HepG2 (cell line): Measurements from ENCODE around the gene RAD23A. TPM values are rescaled to one million over a fixed set of nuclear protein-coding genes. Genes with fewer than 3 reads are reported as not detected.

Experiments used
- AHR ChIP-seq: IDR thresholded peaks from 2 replicates; pipeline ENCODE4 v1.6.1; 2018; ENCODE audit warnings: missing genetic modification reagents, missing compliant biosample characterization
- HOXA3 ChIP-seq: sonication (generic); formaldehyde crosslinking; IDR thresholded peaks from 2 replicates; pipeline ENCODE4 v1.5.0; 2020; ENCODE audit warnings: missing genetic modification reagents
- KLF9 ChIP-seq: IDR thresholded peaks from 2 replicates; pipeline ENCODE4 v1.6.1; 2016; ENCODE audit warnings: low read depth
- KMT2B ChIP-seq: IDR thresholded peaks from 2 replicates; pipeline ENCODE4 v1.6.1; 2016; ENCODE audit warnings: missing genetic modification reagents, missing compliant biosample characterization
- MLLT10 ChIP-seq: sonication (generic); formaldehyde crosslinking; IDR thresholded peaks from 2 replicates; pipeline ENCODE4 v1.4.0; 2020; ENCODE audit warnings: missing genetic modification reagents
- MXD4 ChIP-seq: IDR thresholded peaks from 2 replicates; pipeline ENCODE4 v1.6.1; 2016; ENCODE audit warnings: mild to moderate bottlenecking, missing biosample characterization, missing genetic modification reagents
- RBM39 ChIP-seq: fragments of 200-400 bp; formaldehyde crosslinking; IDR thresholded peaks from one replicate; pipeline ENCODE4 v1.6.1; 2018; ENCODE audit warnings: antibody characterized with exemption, mild to moderate bottlenecking, low read depth, low read length; ENCODE audit not compliant: poor library complexity, severe bottlenecking
- YY1 ChIP-seq: IDR thresholded peaks from 2 replicates; pipeline ENCODE4 v1.6.1; 2011; ENCODE audit warnings: low read length, low read depth, moderate library complexity, mild to moderate bottlenecking; ENCODE audit not compliant: insufficient read depth, insufficient replicate concordance
- ZNF234 ChIP-seq: sonication (generic); formaldehyde crosslinking; conservative IDR thresholded peaks from 2 replicates; pipeline ENCODE4 v1.5.1; 2020; ENCODE audit warnings: mild to moderate bottlenecking, missing genetic modification reagents
- ZNF329 ChIP-seq: sonication (generic); formaldehyde crosslinking; IDR thresholded peaks from 2 replicates; pipeline ENCODE4 v1.9.0; 2021; ENCODE audit warnings: low read depth, mild to moderate bottlenecking, missing genetic modification reagents
- ZNF431 ChIP-seq: sonication (generic); formaldehyde crosslinking; IDR thresholded peaks from 2 replicates; pipeline ENCODE4 v1.9.0; 2022; ENCODE audit warnings: missing genetic modification reagents, low read depth, mild to moderate bottlenecking, borderline replicate concordance
- ZNF556 ChIP-seq: sonication (generic); formaldehyde crosslinking; IDR thresholded peaks from 2 replicates; pipeline ENCODE4 v1.4.0; 2020; ENCODE audit warnings: mild to moderate bottlenecking, missing genetic modification reagents, borderline replicate concordance
- ZNF720 ChIP-seq: sonication (generic); formaldehyde crosslinking; IDR thresholded peaks from 2 replicates; pipeline ENCODE4 v1.4.0; 2020; ENCODE audit warnings: missing genetic modification reagents
- polyA plus RNA-seq, 8 experiments: library from polyadenylated mRNA; depleted of rRNA in 3 of 8; stranded (reverse) in 7 of 8; unstranded in 1 of 8; fragments of >200 nt; fragmentation: Illumina TruSeq in 4 of 8; extraction: Trizol in 4 of 8; gene quantifications; 2 replicates each; pipeline versions ENCODE4 v1.2.1 to v1.2.3, GENCODE V29; 2011 to 2016; ENCODE audit warnings: low read depth in 4 of 8, missing spikeins in 1 of 8, mixed read lengths in 1 of 8; ENCODE audit not compliant: insufficient read depth in 1 of 8
- total RNA-seq, 5 experiments: library from RNA; depleted of rRNA; stranded (reverse); fragments of >200 nt; fragmentation: Illumina TruSeq; extraction: Trizol; gene quantifications; 2 replicates each; pipeline ENCODE4 v1.2.3, GENCODE V29; 2016; ENCODE audit warnings: low read depth in 1 of 5
- TF ChIP-seq, protein P1 (sequence below): IDR thresholded peaks from 2 replicates; pipeline ENCODE4 v1.6.1; 2018; ENCODE audit warnings: missing genetic modification reagents, mild to moderate bottlenecking, missing compliant biosample characterization
- TF ChIP-seq, protein P2 (sequence below): sonication (generic); formaldehyde crosslinking; conservative IDR thresholded peaks from 2 replicates; pipeline ENCODE4 v1.8.0; 2022; ENCODE audit warnings: mild to moderate bottlenecking, moderate library complexity, missing genetic modification reagents
- TF ChIP-seq, protein P3 (sequence below): sonication (generic); formaldehyde crosslinking; IDR thresholded peaks from 2 replicates; pipeline ENCODE4 v1.8.0; 2022; ENCODE audit warnings: mild to moderate bottlenecking, missing genetic modification reagents; ENCODE audit not compliant: insufficient replicate concordance
- TF ChIP-seq, protein P4 (sequence below): sonication (generic); formaldehyde crosslinking; IDR thresholded peaks from 2 replicates; pipeline ENCODE4 v1.8.0; 2022; ENCODE audit warnings: mild to moderate bottlenecking, missing genetic modification reagents, borderline replicate concordance
- TF ChIP-seq, protein P5 (sequence below): sonication (generic); formaldehyde crosslinking; IDR thresholded peaks from 2 replicates; pipeline ENCODE4 v1.5.1; 2020; ENCODE audit warnings: mild to moderate bottlenecking, missing genetic modification reagents, moderate library complexity

Gene RAD23A
- total and polyA plus RNA-seq, 2 of the 13 experiments (the other 11 are each of a cell fraction or from before 2014, with no cell fraction given): 42.5 to 54.2 TPM

DNA sequence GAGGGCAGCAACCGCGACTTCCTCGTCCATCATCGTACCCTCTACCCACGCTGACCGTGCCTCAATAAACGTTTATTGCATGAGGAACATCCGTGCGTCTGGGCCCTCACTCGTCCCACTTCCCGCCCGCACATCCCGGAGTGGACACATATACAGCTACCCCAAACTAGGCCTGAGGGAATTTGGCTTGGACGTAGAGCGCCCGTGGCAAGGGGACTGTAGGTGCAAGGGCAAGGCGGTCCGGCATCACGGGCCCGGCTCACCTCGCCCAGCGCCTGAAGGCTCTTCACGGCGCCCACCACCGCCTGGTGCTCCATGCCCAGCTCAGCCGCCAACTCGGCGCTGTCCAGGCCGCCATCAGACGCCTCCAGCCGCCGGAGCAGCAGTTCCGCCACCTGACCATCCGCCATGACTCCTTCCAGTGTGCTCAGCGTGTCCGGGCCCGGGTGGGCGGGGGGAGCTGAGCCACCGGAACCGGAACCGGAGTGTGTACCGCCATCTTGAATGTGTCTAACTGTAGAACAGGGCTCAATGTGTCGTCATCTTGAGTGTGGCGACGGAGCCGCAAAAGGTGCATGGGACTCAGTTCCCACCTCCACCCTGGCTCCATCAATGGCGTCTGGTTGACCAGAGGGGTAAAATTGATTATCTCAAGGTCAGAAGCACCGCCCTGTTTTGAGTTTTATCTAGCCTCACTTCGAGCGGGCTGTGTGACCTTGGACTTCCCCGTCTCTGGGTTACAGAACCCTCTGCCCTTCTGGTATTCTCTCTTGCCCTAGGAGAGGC is 12.2 kb upstream of the RAD23A start, which contains the start of gene FARSA (continued):
- TF ChIP-seq, protein P1, sequence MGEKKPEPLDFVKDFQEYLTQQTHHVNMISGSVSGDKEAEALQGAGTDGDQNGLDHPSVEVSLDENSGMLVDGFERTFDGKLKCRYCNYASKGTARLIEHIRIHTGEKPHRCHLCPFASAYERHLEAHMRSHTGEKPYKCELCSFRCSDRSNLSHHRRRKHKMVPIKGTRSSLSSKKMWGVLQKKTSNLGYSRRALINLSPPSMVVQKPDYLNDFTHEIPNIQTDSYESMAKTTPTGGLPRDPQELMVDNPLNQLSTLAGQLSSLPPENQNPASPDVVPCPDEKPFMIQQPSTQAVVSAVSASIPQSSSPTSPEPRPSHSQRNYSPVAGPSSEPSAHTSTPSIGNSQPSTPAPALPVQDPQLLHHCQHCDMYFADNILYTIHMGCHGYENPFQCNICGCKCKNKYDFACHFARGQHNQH (CRISPR knock-in tag): peak; percentile 42; the same call in 1 of the 2 replicates
- TF ChIP-seq MXD4 (CRISPR knock-in tag): peak; percentile 88; the same call in 1 of the 2 replicates
- peak; percentile 87; the same call in 1 of the 2 replicates for TF ChIP-seq ZNF431
- TF ChIP-seq ZNF329 (CRISPR knock-in tag): peak; percentile 80; the same call in 1 of the 2 replicates
- TF ChIP-seq, protein P2, sequence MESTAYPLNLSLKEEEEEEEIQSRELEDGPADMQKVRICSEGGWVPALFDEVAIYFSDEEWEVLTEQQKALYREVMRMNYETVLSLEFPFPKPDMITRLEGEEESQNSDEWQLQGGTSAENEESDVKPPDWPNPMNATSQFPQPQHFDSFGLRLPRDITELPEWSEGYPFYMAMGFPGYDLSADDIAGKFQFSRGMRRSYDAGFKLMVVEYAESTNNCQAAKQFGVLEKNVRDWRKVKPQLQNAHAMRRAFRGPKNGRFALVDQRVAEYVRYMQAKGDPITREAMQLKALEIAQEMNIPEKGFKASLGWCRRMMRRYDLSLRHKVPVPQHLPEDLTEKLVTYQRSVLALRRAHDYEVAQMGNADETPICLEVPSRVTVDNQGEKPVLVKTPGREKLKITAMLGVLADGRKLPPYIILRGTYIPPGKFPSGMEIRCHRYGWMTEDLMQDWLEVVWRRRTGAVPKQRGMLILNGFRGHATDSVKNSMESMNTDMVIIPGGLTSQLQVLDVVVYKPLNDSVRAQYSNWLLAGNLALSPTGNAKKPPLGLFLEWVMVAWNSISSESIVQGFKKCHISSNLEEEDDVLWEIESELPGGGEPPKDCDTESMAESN (CRISPR knock-in tag): peak; percentile 68
- TF ChIP-seq ZNF556 (CRISPR knock-in tag): peak; percentile 62; the same call in 1 of the 2 replicates
- TF ChIP-seq AHR (CRISPR knock-in tag): no peak
- TF ChIP-seq KMT2B (CRISPR knock-in tag): peak; percentile 89
- TF ChIP-seq, protein P3, sequence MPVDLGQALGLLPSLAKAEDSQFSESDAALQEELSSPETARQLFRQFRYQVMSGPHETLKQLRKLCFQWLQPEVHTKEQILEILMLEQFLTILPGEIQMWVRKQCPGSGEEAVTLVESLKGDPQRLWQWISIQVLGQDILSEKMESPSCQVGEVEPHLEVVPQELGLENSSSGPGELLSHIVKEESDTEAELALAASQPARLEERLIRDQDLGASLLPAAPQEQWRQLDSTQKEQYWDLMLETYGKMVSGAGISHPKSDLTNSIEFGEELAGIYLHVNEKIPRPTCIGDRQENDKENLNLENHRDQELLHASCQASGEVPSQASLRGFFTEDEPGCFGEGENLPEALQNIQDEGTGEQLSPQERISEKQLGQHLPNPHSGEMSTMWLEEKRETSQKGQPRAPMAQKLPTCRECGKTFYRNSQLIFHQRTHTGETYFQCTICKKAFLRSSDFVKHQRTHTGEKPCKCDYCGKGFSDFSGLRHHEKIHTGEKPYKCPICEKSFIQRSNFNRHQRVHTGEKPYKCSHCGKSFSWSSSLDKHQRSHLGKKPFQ: peak; percentile 93
- TF ChIP-seq, protein P4, sequence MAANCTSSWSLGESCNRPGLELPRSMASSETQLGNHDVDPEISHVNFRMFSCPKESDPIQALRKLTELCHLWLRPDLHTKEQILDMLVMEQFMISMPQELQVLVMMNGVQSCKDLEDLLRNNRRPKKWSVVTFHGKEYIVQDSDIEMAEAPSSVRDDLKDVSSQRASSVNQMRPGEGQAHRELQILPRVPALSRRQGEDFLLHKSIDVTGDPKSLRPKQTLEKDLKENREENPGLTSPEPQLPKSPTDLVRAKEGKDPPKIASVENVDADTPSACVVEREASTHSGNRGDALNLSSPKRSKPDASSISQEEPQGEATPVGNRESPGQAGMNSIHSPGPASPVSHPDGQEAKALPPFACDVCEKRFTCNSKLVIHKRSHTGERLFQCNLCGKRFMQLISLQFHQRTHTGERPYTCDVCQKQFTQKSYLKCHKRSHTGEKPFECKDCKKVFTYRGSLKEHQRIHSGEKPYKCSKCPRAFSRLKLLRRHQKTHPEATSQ (CRISPR knock-in tag): 0 out of 2 replicates have a peak, but pooled peaks have one; percentile 48
- no peak for TF ChIP-seq ZNF234 (CRISPR knock-in tag)
- TF ChIP-seq, protein P5, sequence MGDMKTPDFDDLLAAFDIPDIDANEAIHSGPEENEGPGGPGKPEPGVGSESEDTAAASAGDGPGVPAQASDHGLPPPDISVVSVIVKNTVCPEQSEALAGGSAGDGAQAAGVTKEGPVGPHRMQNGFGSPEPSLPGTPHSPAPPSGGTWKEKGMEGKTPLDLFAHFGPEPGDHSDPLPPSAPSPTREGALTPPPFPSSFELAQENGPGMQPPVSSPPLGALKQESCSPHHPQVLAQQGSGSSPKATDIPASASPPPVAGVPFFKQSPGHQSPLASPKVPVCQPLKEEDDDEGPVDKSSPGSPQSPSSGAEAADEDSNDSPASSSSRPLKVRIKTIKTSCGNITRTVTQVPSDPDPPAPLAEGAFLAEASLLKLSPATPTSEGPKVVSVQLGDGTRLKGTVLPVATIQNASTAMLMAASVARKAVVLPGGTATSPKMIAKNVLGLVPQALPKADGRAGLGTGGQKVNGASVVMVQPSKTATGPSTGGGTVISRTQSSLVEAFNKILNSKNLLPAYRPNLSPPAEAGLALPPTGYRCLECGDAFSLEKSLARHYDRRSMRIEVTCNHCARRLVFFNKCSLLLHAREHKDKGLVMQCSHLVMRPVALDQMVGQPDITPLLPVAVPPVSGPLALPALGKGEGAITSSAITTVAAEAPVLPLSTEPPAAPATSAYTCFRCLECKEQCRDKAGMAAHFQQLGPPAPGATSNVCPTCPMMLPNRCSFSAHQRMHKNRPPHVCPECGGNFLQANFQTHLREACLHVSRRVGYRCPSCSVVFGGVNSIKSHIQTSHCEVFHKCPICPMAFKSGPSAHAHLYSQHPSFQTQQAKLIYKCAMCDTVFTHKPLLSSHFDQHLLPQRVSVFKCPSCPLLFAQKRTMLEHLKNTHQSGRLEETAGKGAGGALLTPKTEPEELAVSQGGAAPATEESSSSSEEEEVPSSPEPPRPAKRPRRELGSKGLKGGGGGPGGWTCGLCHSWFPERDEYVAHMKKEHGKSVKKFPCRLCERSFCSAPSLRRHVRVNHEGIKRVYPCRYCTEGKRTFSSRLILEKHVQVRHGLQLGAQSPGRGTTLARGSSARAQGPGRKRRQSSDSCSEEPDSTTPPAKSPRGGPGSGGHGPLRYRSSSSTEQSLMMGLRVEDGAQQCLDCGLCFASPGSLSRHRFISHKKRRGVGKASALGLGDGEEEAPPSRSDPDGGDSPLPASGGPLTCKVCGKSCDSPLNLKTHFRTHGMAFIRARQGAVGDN (CRISPR knock-in tag): peak; percentile 89
- TF ChIP-seq KLF9 (CRISPR knock-in tag): 0 out of 2 replicates have a peak, but pooled peaks have one; percentile 34
- peak; percentile 99 for TF ChIP-seq HOXA3
- peak; percentile 85 for TF ChIP-seq RBM39
- peak; percentile 100 for TF ChIP-seq YY1
- no peak for TF ChIP-seq MLLT10 (CRISPR knock-in tag)
- TF ChIP-seq ZNF720: no peak
